ENCODE results near the gene NIPAL1. TPM values are rescaled to one million over a fixed set of nuclear protein-coding genes. Genes with fewer than 3 reads are reported as not detected.

The NIPAL1 gene
- total RNA-seq, 6 experiments from 2014 or later: 0.22 to 1.3 (median 0.48) TPM

- no peak for DNase-seq
- no peak overlapping the region for H3K27ac Mint-ChIP-seq
- no peaks in the 10 kb centered on the region for H3K9me3 Mint-ChIP-seq
- TF ChIP-seq CTCF (IDR thresholded peaks at IDR 0.05): no peak
- H3K36me3 Mint-ChIP-seq (ENCODE audit: low read depth): no peaks in the 10 kb centered on the region
- no peak overlapping the region for H3K4me3 Mint-ChIP-seq
- H3K4me1 Mint-ChIP-seq (ENCODE audit: low read depth): no peaks in the 10 kb centered on the region
- peaks cover 12% of the 10 kb centered on the region for H3K27me3 Mint-ChIP-seq (ENCODE audit: insufficient read depth)
Measured at GRCh38 chr4:48044298-48044697, 27.7 kb downstream of the NIPAL1 start.

GRCh38 chr4:48046059-48046458, 29.5 kb downstream of the NIPAL1 start:
- Mint-ChIP-seq H3K4me3 (no peak overlapping the region), H3K36me3 (ENCODE audit: low read depth) (no peaks in the 10 kb centered on the region), H3K9me3 (no peaks in the 10 kb centered on the region), H3K4me1 (ENCODE audit: low read depth) (no peaks in the 10 kb centered on the region), H3K27me3 (ENCODE audit: insufficient read depth) (peaks cover 14% of the 10 kb centered on the region), H3K27ac (no peak overlapping the region)
- TF ChIP-seq CTCF (IDR thresholded peaks at IDR 0.05): no peak
- no peak for DNase-seq

- no peaks in the 10 kb centered on the region for H3K4me1 Mint-ChIP-seq (ENCODE audit: low read depth)
- no peaks in the 10 kb centered on the region for H3K9me3 Mint-ChIP-seq
- DNase-seq: no peak
- no peak overlapping the region for H3K27ac Mint-ChIP-seq
- TF ChIP-seq CTCF (IDR thresholded peaks at IDR 0.05): no peak
- H3K4me3 Mint-ChIP-seq: no peak overlapping the region
- H3K36me3 Mint-ChIP-seq (ENCODE audit: low read depth): no peaks in the 10 kb centered on the region
- peaks cover 14% of the 10 kb centered on the region for H3K27me3 Mint-ChIP-seq (ENCODE audit: insufficient read depth)
Measured at GRCh38 chr4:48047421-48047844, 30.9 kb downstream of the NIPAL1 start.

- no peaks in the 10 kb centered on the region for H3K36me3 Mint-ChIP-seq (ENCODE audit: low read depth)
- no peak for DNase-seq
- no peak overlapping the region for H3K27ac Mint-ChIP-seq
- no peaks in the 10 kb centered on the region for H3K9me3 Mint-ChIP-seq
- H3K4me1 Mint-ChIP-seq (ENCODE audit: low read depth): no peaks in the 10 kb centered on the region
- no peak overlapping the region for H3K4me3 Mint-ChIP-seq
- no peak for TF ChIP-seq CTCF (IDR thresholded peaks at IDR 0.05)
- peaks cover 14% of the 10 kb centered on the region for H3K27me3 Mint-ChIP-seq (ENCODE audit: insufficient read depth)
Measured at GRCh38 chr4:48047896-48048295, 31.3 kb downstream of the NIPAL1 start.

- H3K27ac Mint-ChIP-seq: no peak overlapping the region
- no peaks in the 10 kb centered on the region for H3K4me1 Mint-ChIP-seq (ENCODE audit: low read depth)
- TF ChIP-seq CTCF (IDR thresholded peaks at IDR 0.05): no peak
- H3K36me3 Mint-ChIP-seq (ENCODE audit: low read depth): no peaks in the 10 kb centered on the region
- H3K4me3 Mint-ChIP-seq: no peak overlapping the region
- peaks cover 12% of the 10 kb centered on the region for H3K27me3 Mint-ChIP-seq (ENCODE audit: insufficient read depth)
- DNase-seq: no peak
- H3K9me3 Mint-ChIP-seq: no peaks in the 10 kb centered on the region
Measured at GRCh38 chr4:48049483-48049882, 32.9 kb downstream of the NIPAL1 start.

GRCh38 chr4:48051078-48051477, 34.5 kb downstream of the NIPAL1 start:
- no peak for TF ChIP-seq CTCF (IDR thresholded peaks at IDR 0.05)
- Mint-ChIP-seq H3K27me3 (ENCODE audit: insufficient read depth) (peaks cover 10% of the 10 kb centered on the region), H3K36me3 (ENCODE audit: low read depth) (no peaks in the 10 kb centered on the region), H3K4me1 (ENCODE audit: low read depth) (no peaks in the 10 kb centered on the region), H3K4me3 (no peak overlapping the region), H3K27ac (no peak overlapping the region), H3K9me3 (no peaks in the 10 kb centered on the region)
- DNase-seq: no peak

All from HFFc6 (cell line).